C1 segment of cervical spinal cord (tissue), 14 donors: ENCODE data around the gene HPSE.

ENCODE experiments used
- DNase-seq, 14 donors: peaks; one replicate each; lab custom pipeline; 2025; lab: John Stamatoyannopoulos, UW

Gene HPSE

DNA sequence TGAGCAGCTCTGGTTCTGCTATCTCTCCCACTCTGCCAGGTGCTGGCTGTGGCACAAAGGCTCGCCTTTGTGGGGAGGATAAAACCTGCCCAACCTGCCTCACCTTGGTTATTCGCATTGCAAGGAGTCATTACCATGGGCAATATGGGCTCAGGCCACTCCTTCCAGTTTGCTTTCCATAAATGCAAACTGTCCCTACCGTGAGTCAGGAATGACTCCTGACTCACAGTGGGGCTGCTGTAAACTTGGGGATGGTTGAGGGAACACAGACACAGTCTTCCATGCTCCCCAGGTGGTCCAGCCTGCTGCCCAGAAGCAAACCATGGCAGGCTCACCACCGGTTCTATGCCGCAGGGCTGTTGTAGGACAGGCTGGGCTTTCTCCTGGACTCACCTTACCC lies 86.2 kb downstream of the HPSE start:
- no peak for DNase-seq

- DNase-seq: no peak
Observed at GRCh38 chr4:83247415-83248357, 87.0 kb downstream of the HPSE start.
